LNCaP clone FGC (cell line): ENCODE data around the gene RUNX2.

Experiments
- DNase-seq: peaks from one replicate; pipeline ENCODE4 v3.0.0-alpha.2; 2011; ENCODE audit warnings: low read depth
- H3K4me3 ChIP-seq: 2 replicates; pipeline ENCODE4 v1.5.1; 2011; ENCODE audit warnings: mild to moderate bottlenecking, low read depth, low read length, control low read depth
- CTCF ChIP-seq: IDR thresholded peaks from 2 replicates; pipeline ENCODE4 v1.5.1; 2012; ENCODE audit warnings: mild to moderate bottlenecking; ENCODE audit not compliant: control insufficient read depth, insufficient read depth; ENCODE audit errors: extremely low read depth

The RUNX2 gene

GRCh38 chr6:45417436-45417835 is 89.3 kb downstream of the RUNX2 start:
- TF ChIP-seq CTCF: no peak
- H3K4me3 ChIP-seq: no peak overlapping the region
- no peak for DNase-seq

GRCh38 chr6:45419571-45420082 is 91.5 kb downstream of the RUNX2 start:
- peak; percentile 73 for TF ChIP-seq CTCF
- DNase-seq: peak; percentile 70
- H3K4me3 ChIP-seq: no peak overlapping the region

GRCh38 chr6:45420083-45420908 is 92.2 kb downstream of the RUNX2 start:
- no peak for TF ChIP-seq CTCF
- no peak overlapping the region for H3K4me3 ChIP-seq
- no peak for DNase-seq

- DNase-seq: no peak
- peak overlapping the region; percentile 50 for H3K4me3 ChIP-seq
Measured at GRCh38 chr6:45420909-45421708, 93.0 kb downstream of the RUNX2 start.

GRCh38 chr6:45421709-45422502 is 93.8 kb downstream of the RUNX2 start:
- TF ChIP-seq CTCF: peak; percentile 43
- DNase-seq: no peak
- H3K4me3 ChIP-seq: peak overlapping the region; percentile 50

More at GRCh38 chr6:45420909-45421708, 93.0 kb downstream of the RUNX2 start:
- TF ChIP-seq CTCF: no peak

- H3K4me3 ChIP-seq: peak overlapping the region; percentile 50
- no peak for TF ChIP-seq CTCF
- no peak for DNase-seq
Measured at GRCh38 chr6:45422503-45423110, 94.5 kb downstream of the RUNX2 start.
